ENCODE measurements around the gene NPW.
"Not testable (repeated sequence)": the region's sequence is repeated elsewhere in the genome, so short reads cannot be mapped to it uniquely, and the experiment has no call there.

NPW gene

DNA sequence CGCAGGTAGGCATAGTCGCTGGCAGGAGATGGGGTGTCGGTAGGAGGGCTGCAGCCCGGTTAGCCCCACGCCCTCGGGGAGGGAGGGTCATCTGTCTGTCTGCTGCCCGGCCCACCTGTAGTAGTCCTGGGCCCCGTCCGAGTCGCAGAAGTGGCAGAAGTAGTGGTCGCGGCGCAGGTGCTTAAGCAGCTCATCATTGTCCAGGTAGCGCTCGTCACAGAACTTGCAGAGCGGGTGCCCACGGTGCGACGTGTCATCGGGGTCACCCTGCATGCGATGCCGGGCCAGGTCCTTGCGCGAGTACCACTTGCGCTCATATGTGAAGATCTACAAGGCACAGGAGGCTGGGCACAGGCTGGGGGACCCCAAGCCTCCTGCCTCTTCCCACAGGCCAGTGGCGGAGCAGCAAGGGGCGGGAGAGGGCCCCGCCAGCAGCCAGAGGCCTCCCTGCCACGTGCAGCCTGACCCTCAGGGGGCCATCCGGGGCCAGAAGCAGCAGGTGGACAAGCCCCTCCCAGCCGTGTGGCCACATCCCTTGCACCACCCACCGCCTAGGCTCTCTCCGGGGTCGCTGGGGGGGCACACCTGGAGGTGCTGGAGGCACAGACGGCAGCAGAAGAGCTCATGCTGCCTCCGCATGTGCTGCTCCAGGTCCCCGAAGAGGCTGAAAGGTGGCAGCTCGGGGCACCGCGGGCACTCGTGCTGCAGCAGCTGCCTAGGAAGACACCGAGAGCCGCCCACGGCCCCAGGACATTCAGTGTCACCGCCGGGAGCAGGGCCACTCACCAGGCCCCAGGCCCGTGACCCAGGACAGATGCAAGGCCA is 17.0 kb upstream of the NPW start:
- no peak for DNase-seq

GRCh38 chr16:2003231-2003826 is 16.3 kb upstream of the NPW start:
- DNase-seq = no peak

DNA sequence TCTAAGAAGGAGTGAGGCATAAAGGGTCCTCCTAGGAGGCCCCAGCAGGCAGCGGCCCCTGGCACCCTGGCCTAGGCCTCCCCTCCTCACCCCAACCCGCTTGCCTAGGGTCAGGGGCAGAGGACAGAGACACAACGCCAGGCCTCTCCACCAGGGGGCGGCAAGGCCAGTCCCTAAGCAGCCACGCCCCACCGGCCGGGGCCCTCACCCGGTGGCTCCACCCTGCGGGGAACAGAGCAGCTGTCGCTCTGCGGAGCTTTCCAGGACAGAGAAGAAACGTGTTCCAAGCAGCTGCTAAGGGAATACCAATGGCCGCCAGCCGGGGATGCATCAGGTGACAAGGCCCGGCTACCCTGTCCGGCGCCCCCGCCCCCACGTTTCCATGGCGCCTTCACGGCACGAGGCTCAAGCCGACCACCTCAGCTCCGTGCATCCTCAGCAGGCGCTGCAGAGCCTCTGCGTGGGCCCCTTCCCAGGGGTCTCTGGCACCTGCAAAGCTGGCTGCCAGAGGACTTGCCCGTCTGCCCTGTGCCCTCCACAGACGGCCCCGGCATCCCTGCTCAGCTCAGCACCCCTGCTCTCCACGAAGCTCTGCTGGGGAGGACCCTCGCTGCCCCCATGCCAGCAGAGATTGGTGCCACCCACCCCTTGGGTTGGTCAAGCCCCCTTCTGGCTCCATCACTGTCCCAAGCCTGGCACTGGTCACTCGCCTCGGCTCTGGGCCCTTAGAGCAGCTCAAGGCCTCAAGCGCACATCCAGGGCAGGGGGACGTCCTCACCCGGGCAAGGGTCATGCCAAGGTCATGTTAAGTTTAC is 15.6 kb upstream of the NPW start:
- DNase-seq = peak; percentile 86

DNA sequence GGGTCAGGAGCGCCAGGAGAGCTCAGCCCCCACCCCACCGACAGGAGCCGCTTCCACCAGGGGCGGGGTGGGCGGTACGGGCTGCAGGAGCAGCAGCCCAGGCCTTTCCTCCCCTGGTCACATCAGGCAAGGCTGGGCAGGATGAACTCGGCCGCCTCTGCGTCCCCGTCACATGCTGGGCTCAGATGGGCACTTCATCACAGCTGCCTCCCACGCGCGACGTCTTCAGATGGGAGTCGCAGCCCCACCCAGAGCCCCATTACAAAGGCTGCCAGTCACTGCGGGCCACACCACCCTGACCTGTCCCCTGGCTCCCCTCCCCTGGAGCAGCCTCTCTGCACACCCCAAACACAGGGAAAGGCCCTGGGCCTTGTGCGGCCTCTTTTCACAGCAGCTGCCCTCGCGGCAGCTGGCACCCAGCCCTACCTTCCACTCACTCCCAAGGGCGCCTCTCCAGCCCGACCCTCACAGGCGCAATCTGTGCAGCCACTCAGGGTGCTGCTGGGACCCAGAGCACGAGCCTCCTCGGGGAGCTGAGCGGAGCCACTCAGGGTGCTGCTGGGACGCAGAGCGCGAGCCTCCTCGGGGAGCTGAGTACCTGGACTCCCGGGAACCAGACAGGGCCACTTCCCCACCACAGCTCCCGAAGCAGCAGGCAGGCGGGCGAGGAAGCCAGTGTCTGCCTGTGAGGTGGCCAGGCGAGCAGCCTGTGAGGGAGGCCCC is 14.6 kb upstream of the NPW start:
- no peak for DNase-seq

DNA sequence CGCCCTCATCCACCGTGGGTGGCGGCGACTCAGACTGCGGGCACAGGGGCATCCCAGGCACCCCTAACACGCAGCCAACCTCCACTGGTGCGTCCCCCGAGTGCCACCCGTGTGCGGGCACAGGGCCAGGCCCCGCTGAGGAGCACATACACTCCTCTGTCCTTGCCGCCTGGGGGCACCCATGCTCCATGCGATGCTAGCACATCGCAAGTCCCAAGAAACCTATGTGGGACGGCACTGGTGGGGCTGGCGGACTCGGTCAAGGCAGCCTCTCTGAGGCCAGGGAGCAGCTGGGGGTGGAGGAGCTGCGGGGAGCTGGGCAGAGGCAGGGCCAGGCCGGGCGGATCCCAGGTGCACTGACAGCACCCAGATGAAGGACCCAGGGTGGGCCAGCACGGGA is 13.9 kb upstream of the NPW start:
- no peak for DNase-seq

GRCh38 chr16:2006317-2006716 is 13.3 kb upstream of the NPW start:
- no peak for DNase-seq

- DNase-seq = no peak
Measured at GRCh38 chr16:2007081-2007836, 12.3 kb upstream of the NPW start.

DNA sequence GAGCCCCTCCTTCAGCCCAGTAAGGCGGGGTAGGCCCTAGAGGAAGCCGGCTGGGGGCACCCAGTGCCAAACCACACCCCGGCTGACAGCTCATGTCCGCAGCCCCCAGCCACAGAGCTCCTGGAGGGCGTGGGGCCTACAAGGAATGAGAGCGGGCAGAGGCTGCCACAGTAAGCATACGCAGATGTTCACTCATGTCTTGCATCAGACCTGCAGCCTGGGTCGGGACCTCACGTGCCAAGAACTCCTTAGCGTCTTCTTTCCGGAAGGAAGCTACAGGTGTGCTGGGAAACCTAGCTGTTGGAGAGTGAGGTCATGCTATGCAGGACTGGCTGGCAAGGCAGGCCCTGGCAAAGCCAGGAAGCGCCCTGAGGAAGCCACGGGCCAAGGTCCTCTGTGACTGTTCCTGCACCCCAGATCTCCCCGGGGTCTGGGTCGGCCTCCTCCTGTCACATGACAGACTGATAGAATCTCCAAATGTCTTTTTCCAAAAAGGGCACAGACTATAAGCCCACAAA is 11.5 kb upstream of the NPW start:
- DNase-seq = no peak

GRCh38 chr16:2008631-2009163 is 10.9 kb upstream of the NPW start:
- DNase-seq = no peak

GRCh38 chr16:2009164-2009711 is 10.3 kb upstream of the NPW start:
- no peak for DNase-seq

GRCh38 chr16:2009791-2010510 is 9.6 kb upstream of the NPW start, which contains the start of gene ZNF598:
TSS of gene ZNF598 (minus strand) at chr16:2009821.
- peak; percentile 59 for DNase-seq

DNA sequence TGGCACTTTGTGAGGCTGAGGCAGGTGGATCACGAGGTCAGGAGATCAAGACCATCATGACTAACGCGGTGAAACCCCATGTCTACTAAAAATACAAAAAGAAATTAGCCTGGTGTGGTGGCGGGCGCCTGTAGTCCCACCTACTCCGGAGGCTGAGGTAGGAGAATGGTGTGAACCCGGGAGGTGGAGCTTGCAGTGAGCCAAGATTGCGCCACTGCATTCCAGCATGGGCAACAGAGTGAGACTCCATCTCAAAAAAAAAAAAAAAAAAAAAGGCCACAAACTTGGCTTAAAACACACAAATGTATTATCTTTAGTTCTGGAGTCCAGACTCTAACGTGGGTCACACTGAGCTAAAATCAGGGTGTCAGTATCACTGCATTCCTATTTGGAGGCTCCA is 7.9 kb upstream of the NPW start:
- DNase-seq = not testable (repeated sequence)

GRCh38 chr16:2013527-2013926 is 6.1 kb upstream of the NPW start:
- no peak for DNase-seq

DNA sequence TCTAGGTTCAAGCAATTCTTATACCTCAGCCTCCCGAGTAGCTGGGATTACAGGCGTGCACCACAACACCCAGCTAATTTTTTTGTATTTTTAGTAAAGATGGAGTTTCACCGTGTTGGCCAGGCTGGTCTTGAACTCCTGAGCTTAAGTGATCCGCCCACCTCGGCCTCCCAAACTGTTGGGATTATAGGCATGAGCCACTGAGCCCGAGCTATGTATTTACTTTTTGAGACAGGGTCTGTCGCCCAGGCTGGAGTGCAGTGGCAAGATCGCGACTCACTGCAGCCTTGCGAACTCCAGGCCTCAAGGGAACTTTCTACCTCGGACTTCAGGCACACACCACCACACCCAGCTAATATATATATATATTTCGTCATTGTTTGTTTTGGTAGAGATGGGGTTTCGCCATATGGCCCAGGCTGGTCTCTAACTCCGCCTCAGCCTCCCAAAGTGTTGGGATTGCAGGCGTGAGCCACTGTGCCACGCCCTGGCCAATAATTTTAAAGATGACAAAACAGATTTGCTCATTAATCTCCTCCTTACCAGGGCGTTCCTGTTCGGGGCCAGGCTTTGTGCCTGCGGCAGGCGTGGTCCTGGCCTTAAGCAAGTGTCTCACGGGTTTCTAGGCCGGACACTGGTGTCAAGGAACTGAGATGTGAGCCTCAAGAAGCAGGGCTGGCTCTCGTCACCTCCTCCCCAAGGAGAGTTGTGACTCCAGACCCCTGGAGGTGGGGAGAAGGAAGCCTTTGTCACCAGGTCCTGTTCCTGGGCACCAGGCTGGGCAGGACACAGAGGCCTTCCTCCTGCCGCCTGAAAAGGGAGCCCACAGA is 4.3 kb upstream of the NPW start:
- DNase-seq = no peak

DNA sequence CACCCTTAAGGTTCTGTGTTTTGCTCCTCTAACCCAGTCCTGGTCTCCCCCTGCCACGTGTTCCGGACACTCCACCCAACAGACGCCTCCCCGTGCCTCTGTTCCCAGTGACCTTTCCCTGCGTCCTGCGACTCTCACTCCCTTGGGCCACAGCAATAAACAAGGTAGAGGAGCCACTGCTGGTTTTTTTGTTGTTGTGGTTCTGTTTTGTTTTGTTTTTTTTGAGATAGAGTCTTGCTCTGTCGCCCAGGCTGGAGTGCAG is 3.7 kb upstream of the NPW start:
- no peak for DNase-seq

GRCh38 chr16:2016407-2016922 is 3.1 kb upstream of the NPW start:
- DNase-seq = no peak

DNA sequence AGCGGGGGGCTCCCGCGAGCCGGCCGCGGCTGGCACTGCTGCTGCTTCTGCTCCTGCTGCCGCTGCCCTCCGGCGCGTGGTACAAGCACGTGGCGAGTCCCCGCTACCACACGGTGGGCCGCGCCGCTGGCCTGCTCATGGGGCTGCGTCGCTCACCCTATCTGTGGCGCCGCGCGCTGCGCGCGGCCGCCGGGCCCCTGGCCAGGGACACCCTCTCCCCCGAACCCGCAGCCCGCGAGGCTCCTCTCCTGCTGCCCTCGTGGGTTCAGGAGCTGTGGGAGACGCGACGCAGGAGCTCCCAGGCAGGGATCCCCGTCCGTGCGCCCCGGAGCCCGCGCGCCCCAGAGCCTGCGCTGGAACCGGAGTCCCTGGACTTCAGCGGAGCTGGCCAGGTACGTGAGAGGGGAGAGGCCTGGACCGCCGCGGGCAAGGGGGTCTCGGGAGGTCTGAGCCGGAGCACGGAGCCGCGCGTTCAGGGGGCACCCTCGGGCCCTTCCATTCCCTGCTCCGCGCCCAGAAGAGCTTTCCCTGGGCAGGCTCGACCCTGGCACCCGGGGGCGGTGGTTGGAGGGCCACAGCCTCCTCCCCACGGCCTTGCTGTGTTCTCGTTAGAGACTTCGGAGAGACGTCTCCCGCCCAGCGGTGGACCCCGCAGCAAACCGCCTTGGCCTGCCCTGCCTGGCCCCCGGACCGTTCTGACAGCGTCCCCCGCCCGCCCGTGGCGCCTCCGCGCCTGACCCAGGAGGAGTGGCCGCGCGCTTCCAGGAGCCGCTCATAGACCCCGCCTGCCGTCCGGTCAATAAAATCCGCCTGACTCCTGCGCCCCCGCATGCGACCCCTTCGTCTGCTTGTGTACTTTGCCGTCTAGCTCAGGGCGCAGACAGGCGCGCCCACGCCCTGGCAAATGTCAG is 591 bp downstream of the NPW start:
- DNase-seq = no peak

DNA sequence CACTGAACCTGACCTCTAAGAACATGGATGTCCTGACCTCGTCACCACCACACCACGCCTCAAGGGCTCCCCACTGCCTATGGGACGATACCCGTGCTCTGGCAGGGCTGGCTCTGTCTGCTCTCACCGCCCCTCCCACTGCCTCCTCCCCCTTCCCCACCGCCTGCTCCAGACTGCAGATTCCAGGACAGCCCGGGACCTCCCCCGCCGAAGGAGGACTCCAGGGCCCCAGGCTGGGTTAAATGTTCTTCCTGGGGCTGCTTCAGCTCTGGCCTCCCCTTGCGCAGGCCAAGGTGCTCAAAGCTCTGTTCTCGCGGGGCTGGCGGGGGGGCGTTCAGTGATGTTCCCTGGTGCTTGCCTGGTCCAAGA is 3.1 kb downstream of the NPW start:
- DNase-seq = no peak
